IMR-90 (cell line): Measurements from ENCODE around the gene IFT57. TPM values are rescaled to one million over a fixed set of nuclear protein-coding genes. Genes with fewer than 3 reads are reported as not detected.

ENCODE experiments used
- ATAC-seq: fragments of 200-7000 bp; cut with Tn5 transposase; 2 replicates; pipeline ENCODE4 v1.9.1; 2020; ENCODE audit warnings: low read depth, mild to moderate bottlenecking, moderate library complexity
- BruUV-seq: library from RNA; stranded (reverse); fragments of 400-500 nt; replicated peaks from 2 replicates; lab custom pipeline; 2021; lab: Mats Ljungman, UMichigan
- CTCF ChIA-PET: fragments of 300-600 bp; formaldehyde crosslinking; extraction: SDS; loops from one replicate; lab custom pipeline; 2021; ENCODE audit warnings: antibody characterized with exemption; lab: Yijun Ruan, JAX
- POLR2A ChIA-PET: fragments of 300-600 bp; sonication (Branson Sonifier 250); formaldehyde crosslinking; loops from one replicate; lab custom pipeline; 2022; ENCODE audit warnings: antibody characterized with exemption; ENCODE audit not compliant: unreplicated experiment; lab: Charles Lee
- DNase-seq: peaks from one replicate; pipeline ENCODE4 v3.0.0; 2013
- H2AFZ ChIP-seq: replicated peaks from 2 replicates; pipeline ENCODE3; 2013; ENCODE audit warnings: low read length, mild to moderate bottlenecking; ENCODE audit not compliant: poor library complexity
- H2AK5ac ChIP-seq: 2 replicates; pipeline ENCODE4 v1.6.1; 2013; ENCODE audit warnings: low read depth, low read length, inconsistent platforms
- H2AK9ac ChIP-seq: replicated peaks from 2 replicates; pipeline ENCODE3; 2013; ENCODE audit warnings: mild to moderate bottlenecking, low read depth, low read length, moderate library complexity; ENCODE audit not compliant: poor library complexity
- H2BK120ac ChIP-seq: 2 replicates; pipeline ENCODE4 v1.6.1; 2013; ENCODE audit warnings: low read depth, low read length, inconsistent platforms
- H2BK15ac ChIP-seq: 3 replicates; pipeline ENCODE4 v1.6.1; 2013; ENCODE audit warnings: low read depth, low read length, inconsistent platforms
- H2BK20ac ChIP-seq: 2 replicates; pipeline ENCODE4 v1.6.1; 2013; ENCODE audit warnings: low read depth, mild to moderate bottlenecking, inconsistent platforms, low read length, moderate library complexity
- H2BK5ac ChIP-seq: 2 replicates; pipeline ENCODE4 v1.6.1; 2013; ENCODE audit warnings: mild to moderate bottlenecking, low read depth, low read length, inconsistent platforms; ENCODE audit not compliant: poor library complexity, severe bottlenecking
- H3K14ac ChIP-seq: replicated peaks from 2 replicates; pipeline ENCODE4 v1.6.1; 2013; ENCODE audit warnings: low read depth, low read length, inconsistent platforms
- H3K18ac ChIP-seq: 2 replicates; pipeline ENCODE4 v1.6.1; 2013; ENCODE audit warnings: low read depth, low read length, control low read depth
- H3K23ac ChIP-seq: 2 replicates; pipeline ENCODE4 v1.6.1; 2013; ENCODE audit warnings: low read depth, low read length, inconsistent platforms
- H3K27ac ChIP-seq: 2 replicates; pipeline ENCODE4 v1.5.1; 2013; ENCODE audit warnings: mild to moderate bottlenecking, control low read depth, low read length; ENCODE audit not compliant: insufficient read depth
- H3K27me3 ChIP-seq: 2 replicates; pipeline ENCODE4 v1.6.1; 2013; ENCODE audit warnings: low read length; ENCODE audit not compliant: control insufficient read depth, insufficient read depth
- H3K36me3 ChIP-seq: 2 replicates; pipeline ENCODE4 v1.6.1; 2013; ENCODE audit warnings: low read length, mixed read lengths; ENCODE audit not compliant: control insufficient read depth, insufficient read depth
- H3K4ac ChIP-seq: 2 replicates; pipeline ENCODE4 v1.6.1; 2013; ENCODE audit warnings: low read depth, low read length, inconsistent platforms
- H3K4me1 ChIP-seq: 2 replicates; pipeline ENCODE4 v1.6.1; 2013; ENCODE audit warnings: low read length, mixed read lengths; ENCODE audit not compliant: control insufficient read depth, insufficient read depth
- H3K4me2 ChIP-seq: 2 replicates; pipeline ENCODE4 v1.6.1; 2013; ENCODE audit warnings: low read depth, mild to moderate bottlenecking, control low read depth, low read length, moderate library complexity
- H3K4me3 ChIP-seq: 2 replicates; pipeline ENCODE4 v1.5.1; 2013; ENCODE audit warnings: low read depth, mild to moderate bottlenecking, control low read depth, low read length, moderate library complexity; ENCODE audit not compliant: insufficient read depth
- H3K56ac ChIP-seq: 2 replicates; pipeline ENCODE4 v1.6.1; 2013; ENCODE audit warnings: low read length, inconsistent platforms; ENCODE audit not compliant: insufficient read depth; ENCODE audit errors: extremely low read depth
- H3K79me1 ChIP-seq, 2 experiments: 2 replicates each; pipeline ENCODE4 v1.6.1; 2013; ENCODE audit warnings: low read length in 2 of 2, inconsistent platforms in 1 of 2, low read depth in 1 of 2
- H3K9ac ChIP-seq: 2 replicates; pipeline ENCODE4 v1.6.1; 2013; ENCODE audit warnings: low read depth, low read length, control low read depth
- H3K9me1 ChIP-seq: 2 replicates; pipeline ENCODE4 v1.6.1; 2013; ENCODE audit warnings: low read length, inconsistent platforms; ENCODE audit not compliant: insufficient read depth
- H3K9me3 ChIP-seq: 2 replicates; pipeline ENCODE4 v1.6.1; 2013; ENCODE audit warnings: low read length; ENCODE audit not compliant: control insufficient read depth, insufficient read depth
- H4K20me1 ChIP-seq: 2 replicates; pipeline ENCODE4 v1.6.1; 2013; ENCODE audit warnings: low read length, inconsistent platforms; ENCODE audit not compliant: insufficient read depth
- H4K5ac ChIP-seq: 2 replicates; pipeline ENCODE4 v1.6.1; 2013; ENCODE audit warnings: mild to moderate bottlenecking, low read depth, low read length, control low read depth
- H4K8ac ChIP-seq, 2 experiments: 2 replicates each; pipeline ENCODE4 v1.6.1; 2013; ENCODE audit warnings: low read depth in 2 of 2, low read length in 2 of 2, control low read depth in 1 of 2, inconsistent platforms in 1 of 2
- H4K91ac ChIP-seq: 2 replicates; pipeline ENCODE4 v1.6.1; 2013; ENCODE audit warnings: low read depth, low read length, inconsistent platforms; ENCODE audit not compliant: insufficient read depth
- BHLHE40 ChIP-seq: fragments of 150-350 bp; IDR thresholded peaks from 2 replicates; pipeline ENCODE4 v1.6.1; 2016; ENCODE audit warnings: mild to moderate bottlenecking, low read depth, low read length
- RCOR1 ChIP-seq: IDR thresholded peaks from 2 replicates; pipeline ENCODE4 v1.6.1; 2012; ENCODE audit warnings: mild to moderate bottlenecking, low read length, improper control_type of control experiment; ENCODE audit not compliant: insufficient replicate concordance
- RFX5 ChIP-seq: IDR thresholded peaks from 2 replicates; pipeline ENCODE4 v1.8.0; 2012; ENCODE audit warnings: low read depth, mild to moderate bottlenecking, low read length, moderate library complexity
- USF2 ChIP-seq: fragments of 150-350 bp; IDR thresholded peaks from 2 replicates; pipeline ENCODE4 v1.6.1; 2017; ENCODE audit warnings: mild to moderate bottlenecking, antibody characterized with exemption, low read length, low read depth
- WGBS, 2 experiments: methylation state at CpG; one replicate each; pipeline versions ENCODE4 v1.1.5 to v1.1.7; 2013; ENCODE audit warnings: missing lambda C conversion rate in 2 of 2; ENCODE audit not compliant: insufficient read length in 1 of 2; ENCODE audit errors: extremely low coverage in 2 of 2; 5-methylcytosine and 5-hydroxymethylcytosine counted together
- dilution Hi-C: fragments of 300-500 bp; cut with HindIII; formaldehyde crosslinking; loops from one replicate; pipeline ENCODE4 v1.14.3; 2018; ENCODE audit warnings: low sequenced_read_pairs; ENCODE audit not compliant: unreplicated experiment
- in situ Hi-C: fragments of 300-500 bp; cut with MboI; formaldehyde crosslinking; loops from 3 replicates; pipeline ENCODE4 v1.14.3; 2019; ENCODE audit warnings: low sequenced_read_pairs, inconsistent platforms, mixed read lengths
- intact Hi-C: fragments of 100-400 bp; cut with micrococcal nuclease; formaldehyde crosslinking; loops from 2 replicates; pipeline ENCODE4 v1.10.0; 2022
- polyA plus RNA-seq, 3 experiments: library from polyadenylated mRNA; depleted of rRNA; stranded (reverse); fragments of >200 nt; gene quantifications; 2 replicates each; pipeline ENCODE4 v1.2.3, GENCODE V29; 2012; ENCODE audit warnings: low replicate concordance in 1 of 3
- total RNA-seq: library from RNA; depleted of rRNA; stranded (reverse); fragments of >200 nt; gene quantifications from 2 replicates; pipeline ENCODE4 v1.2.3, GENCODE V29; 2012

Gene IFT57
- total and polyA plus RNA-seq, 2 of the 4 experiments (the other 2 are of a cell fraction), result 30.0 to 35.3 TPM

GRCh38 chr3:108124337-108125152 is 97.7 kb downstream of the IFT57 start:
- Histone ChIP-seq H3K9me1 (peaks cover 9% of the 10 kb centered on the region), H2BK20ac (peak overlapping the region; percentile 70), H3K56ac (no peak overlapping the region), H3K4me3 (no peak overlapping the region), H2BK120ac (peak overlapping the region; percentile 59; the same call in 1 of the 2 replicates), H3K4ac (peak overlapping the region; percentile 19), H3K4me2 (no peak overlapping the region), H4K5ac (peak overlapping the region; percentile 24; the same call in 1 of the 2 replicates), H3K14ac (peak overlapping the region; percentile 12), H4K20me1 (no peaks in the 10 kb centered on the region), H2BK5ac (no peak overlapping the region), H2AFZ (peak overlapping the region; percentile 50), H2BK15ac (no peak overlapping the region; the same call in 2 of the 3 replicates), H3K9me3 (no peaks in the 10 kb centered on the region), H3K27me3 (no peaks in the 10 kb centered on the region), H4K91ac (no peak overlapping the region), H3K79me1 (no peaks in the 10 kb centered on the region), H2AK9ac (no peak overlapping the region), H3K23ac (no peak overlapping the region), H2AK5ac (no peak overlapping the region), H3K9ac (no peak overlapping the region), H3K4me1 (peaks cover 4% of the 10 kb centered on the region; the same call in 1 of the 2 replicates), H3K27ac (no peak overlapping the region), H4K8ac (0 out of 4 replicates have a peak overlapping the region, but pooled peaks of 1 of the 2 experiments have one; percentile 57), H3K18ac (no peak overlapping the region), H3K36me3 (no peaks in the 10 kb centered on the region)
- DNase-seq (no peak), ATAC-seq (no peak)
- in situ Hi-C loops, result no loop called here
- WGBS, 2 experiments, result no CpG with 5 or more reads among the region's 10 CpGs
- dilution Hi-C loops, result no loop called here
- BruUV-seq, result no TSS peak
- TF ChIP-seq USF2 (no peak), RCOR1 (no peak), RFX5 (no peak), BHLHE40 (no peak)
- ChIA-PET CTCF (no interaction called here), POLR2A (no interaction called here)
- intact Hi-C loops, result loop anchor here (5.0 kb wide), 1 partner anchor 532 kb away; no protein-coding TSS in a partner anchor
